Testis (tissue), 2 donors: ENCODE measurements around the gene ADAMTS6.

Source experiments
- CTCF ChIP-seq, 3 experiments: fragments of 450-650 bp in 2 of 3; fragments of 200-600 bp in 1 of 3; sonication (generic) in 1 of 3; IDR thresholded peaks; one replicate each; pipeline ENCODE4 v1.5.1; 2016 to 2019; ENCODE audit warnings: antibody characterized with exemption in 3 of 3, mild to moderate bottlenecking in 2 of 3, moderate library complexity in 1 of 3
- POLR2A ChIP-seq: fragments of 450-650 bp; IDR thresholded peaks from one replicate; pipeline ENCODE4 v1.6.1; 2017; ENCODE audit warnings: antibody characterized with exemption, mild to moderate bottlenecking, moderate library complexity

GRCh38 chr5:65151614-65152013 lies 330.1 kb downstream of the ADAMTS6 start:
- TF ChIP-seq CTCF (IDR thresholded peaks at IDR 0.05) (no peak), POLR2A (no peak)
